HCT116 (cell line): ENCODE data around the gene ACTRT2.

Experiments
- ATF3 ChIP-seq: IDR thresholded peaks from 2 replicates; pipeline ENCODE4 v1.6.1; 2012
- POLR2AphosphoS5 ChIP-seq: IDR thresholded peaks from 2 replicates; pipeline ENCODE4 v1.6.1; 2011; ENCODE audit warnings: mild to moderate bottlenecking, low read depth, low read length, moderate library complexity

GRCh38 chr1:3054474-3054873, 33.2 kb downstream of the ACTRT2 start:
- TF ChIP-seq POLR2AphosphoS5 (no peak), ATF3 (no peak)
